NB4 (cell line): ENCODE measurements around the gene ZNF432.
"Not testable (repeated sequence)": the region's sequence is repeated elsewhere in the genome, so short reads cannot be mapped to it uniquely, and the experiment has no call there.

Source experiments
- DNase-seq: peaks from one replicate; pipeline ENCODE4 v3.0.0; 2010; ENCODE audit warnings: low read depth
- H3K4me3 ChIP-seq: one replicate; pipeline ENCODE4 v1.5.1; 2011; ENCODE audit warnings: mild to moderate bottlenecking, low read depth, low read length, moderate library complexity
- MYC ChIP-seq: IDR thresholded peaks from 2 replicates; pipeline ENCODE4 v1.6.1; 2011; ENCODE audit warnings: low read depth, low read length
- POLR2A ChIP-seq: IDR thresholded peaks from 2 replicates; pipeline ENCODE4 v1.6.1; 2011; ENCODE audit warnings: mild to moderate bottlenecking; ENCODE audit not compliant: insufficient read length; ENCODE audit errors: extremely low read depth
- TF ChIP-seq, protein P1 (sequence below): IDR thresholded peaks from 2 replicates; pipeline ENCODE4 v1.6.1; 2011; ENCODE audit warnings: low read depth, low read length
- TF ChIP-seq, protein P2 (sequence below): IDR thresholded peaks from one replicate; pipeline ENCODE4 v1.5.1; 2012; ENCODE audit warnings: low read depth, low read length

Gene ZNF432

DNA sequence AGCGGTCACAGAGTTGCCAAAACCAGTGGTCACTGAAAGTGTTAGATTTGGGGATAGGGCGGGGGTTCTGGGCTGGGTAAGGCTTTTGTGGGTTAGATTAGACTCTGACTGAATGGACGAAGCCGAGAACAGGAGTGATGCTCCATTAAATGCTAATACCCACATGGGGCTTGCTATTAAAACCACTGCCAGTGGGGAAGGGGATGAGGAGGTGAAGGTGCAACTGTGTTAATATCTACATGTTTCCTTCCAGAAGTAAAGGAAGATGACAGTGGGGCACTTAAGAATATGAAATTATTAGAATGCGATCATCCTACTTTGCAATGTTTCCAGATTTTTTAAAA is 19.9 kb downstream of the ZNF432 start:
- peak overlapping the region; percentile 94 for H3K4me3 ChIP-seq
- DNase-seq: no peak
- TF ChIP-seq, protein P1, sequence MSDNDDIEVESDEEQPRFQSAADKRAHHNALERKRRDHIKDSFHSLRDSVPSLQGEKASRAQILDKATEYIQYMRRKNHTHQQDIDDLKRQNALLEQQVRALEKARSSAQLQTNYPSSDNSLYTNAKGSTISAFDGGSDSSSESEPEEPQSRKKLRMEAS: no peak
- TF ChIP-seq, protein P2, sequence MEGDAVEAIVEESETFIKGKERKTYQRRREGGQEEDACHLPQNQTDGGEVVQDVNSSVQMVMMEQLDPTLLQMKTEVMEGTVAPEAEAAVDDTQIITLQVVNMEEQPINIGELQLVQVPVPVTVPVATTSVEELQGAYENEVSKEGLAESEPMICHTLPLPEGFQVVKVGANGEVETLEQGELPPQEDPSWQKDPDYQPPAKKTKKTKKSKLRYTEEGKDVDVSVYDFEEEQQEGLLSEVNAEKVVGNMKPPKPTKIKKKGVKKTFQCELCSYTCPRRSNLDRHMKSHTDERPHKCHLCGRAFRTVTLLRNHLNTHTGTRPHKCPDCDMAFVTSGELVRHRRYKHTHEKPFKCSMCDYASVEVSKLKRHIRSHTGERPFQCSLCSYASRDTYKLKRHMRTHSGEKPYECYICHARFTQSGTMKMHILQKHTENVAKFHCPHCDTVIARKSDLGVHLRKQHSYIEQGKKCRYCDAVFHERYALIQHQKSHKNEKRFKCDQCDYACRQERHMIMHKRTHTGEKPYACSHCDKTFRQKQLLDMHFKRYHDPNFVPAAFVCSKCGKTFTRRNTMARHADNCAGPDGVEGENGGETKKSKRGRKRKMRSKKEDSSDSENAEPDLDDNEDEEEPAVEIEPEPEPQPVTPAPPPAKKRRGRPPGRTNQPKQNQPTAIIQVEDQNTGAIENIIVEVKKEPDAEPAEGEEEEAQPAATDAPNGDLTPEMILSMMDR: no peak
- TF ChIP-seq MYC: no peak
- no peak for TF ChIP-seq POLR2A

DNA sequence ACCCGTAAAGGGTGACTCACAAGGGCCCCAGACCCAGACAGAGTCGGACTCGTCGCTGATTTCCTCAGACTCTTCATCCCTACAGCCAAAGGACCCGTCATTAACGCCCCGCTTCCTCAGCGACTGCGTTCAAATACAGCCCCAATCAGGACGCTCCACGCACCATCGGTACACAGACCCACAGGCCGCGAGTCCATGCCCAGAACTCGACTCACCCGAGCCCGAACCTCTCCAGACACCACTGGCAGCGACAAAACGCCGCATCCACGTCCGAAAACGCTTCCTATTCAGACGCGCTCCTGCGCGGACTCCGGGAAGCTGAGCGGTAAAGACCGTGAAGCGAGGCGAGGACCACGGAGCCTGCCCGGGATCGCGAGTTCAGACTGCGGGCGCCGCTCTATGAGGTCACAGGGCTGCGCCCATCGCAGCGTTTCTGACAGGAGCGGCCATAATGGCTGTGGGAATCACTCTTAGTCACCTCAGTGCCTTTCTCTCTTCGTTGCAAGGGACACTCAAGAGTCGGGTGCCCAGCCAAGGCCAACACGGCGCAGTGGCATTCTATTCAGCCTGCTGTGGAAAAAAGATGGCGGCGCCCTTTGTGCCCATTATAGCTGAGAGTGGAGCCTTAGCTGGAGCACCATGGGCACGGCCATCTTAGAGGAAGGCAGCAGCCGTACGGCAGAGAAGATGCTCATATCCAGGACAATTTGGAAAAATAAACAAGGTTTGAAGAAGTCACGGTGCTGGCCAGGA is 20.4 kb downstream of the ZNF432 start, which contains the start of gene ZNF614:
TSS of gene ZNF614 (minus strand) at position 353 of the 753 bp plus-strand sequence. CDS start 2,634 bp downstream, outside the sequence.
- H3K4me3 ChIP-seq: peak within 1 kb of the TSS; percentile 94
- DNase-seq: peak; percentile 92
- TF ChIP-seq, protein P2: no peak
- peak; percentile 76 for TF ChIP-seq POLR2A
- peak; percentile 7; the same call in 1 of the 2 replicates for TF ChIP-seq MYC
- TF ChIP-seq, protein P1: peak; percentile 46; the same call in 1 of the 2 replicates

DNA sequence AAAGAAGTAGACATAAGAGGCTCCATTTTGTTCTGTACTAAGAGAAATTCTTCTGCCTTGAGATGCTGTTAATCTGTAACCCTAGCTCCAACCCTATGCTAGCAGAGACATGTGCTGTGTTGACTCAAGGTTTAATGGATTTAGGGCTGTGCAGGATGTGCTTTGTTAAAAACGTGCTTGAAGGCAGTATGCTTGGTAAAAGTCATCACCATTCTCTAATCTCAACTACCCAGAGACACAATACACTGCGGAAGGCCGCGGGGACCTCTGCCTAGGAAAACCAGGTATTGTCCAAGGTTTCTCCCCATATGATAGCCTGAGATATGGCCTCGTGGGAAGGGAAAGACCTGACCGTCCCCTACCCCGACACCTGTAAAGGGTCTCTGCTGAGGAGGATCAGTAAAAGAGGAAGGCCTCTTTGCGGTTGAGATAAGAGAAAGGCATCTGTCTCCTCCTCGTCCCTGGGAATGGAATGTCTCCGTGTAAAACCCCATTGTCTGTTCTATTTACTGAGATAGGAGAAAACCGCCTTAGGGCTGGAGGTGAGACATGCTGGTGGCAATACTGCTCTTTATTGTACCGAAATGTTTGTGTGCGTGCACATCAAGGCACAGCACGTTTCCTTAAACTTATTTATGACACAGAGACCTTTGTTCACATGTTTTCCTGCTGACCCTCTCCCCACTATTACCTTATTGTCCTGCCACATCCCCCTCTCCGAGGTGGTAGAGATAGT is 22.2 kb downstream of the ZNF432 start:
- DNase-seq: not testable (repeated sequence)
- peak overlapping the region; percentile 94 for H3K4me3 ChIP-seq

DNA sequence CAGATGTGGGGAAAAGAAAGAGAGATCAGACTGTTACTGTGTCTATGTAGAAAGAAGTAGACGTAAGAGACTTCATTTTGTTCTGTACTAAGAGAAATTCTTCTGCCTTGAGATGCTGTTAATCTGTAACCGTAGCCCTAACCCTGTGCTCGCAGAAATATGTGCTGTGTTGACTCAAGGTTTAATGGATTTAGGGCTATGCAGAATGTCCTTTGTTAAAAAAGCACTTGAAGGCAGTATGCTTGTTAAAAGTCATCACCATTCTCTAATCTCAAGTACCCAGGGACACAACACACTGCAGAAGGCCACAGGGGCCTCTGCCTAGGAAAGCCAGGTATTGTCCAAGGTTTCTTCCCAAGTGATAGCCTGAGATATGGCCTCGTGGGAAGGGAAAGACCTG is 24.2 kb downstream of the ZNF432 start:
- not testable (repeated sequence) for DNase-seq, H3K4me3 ChIP-seq

DNA sequence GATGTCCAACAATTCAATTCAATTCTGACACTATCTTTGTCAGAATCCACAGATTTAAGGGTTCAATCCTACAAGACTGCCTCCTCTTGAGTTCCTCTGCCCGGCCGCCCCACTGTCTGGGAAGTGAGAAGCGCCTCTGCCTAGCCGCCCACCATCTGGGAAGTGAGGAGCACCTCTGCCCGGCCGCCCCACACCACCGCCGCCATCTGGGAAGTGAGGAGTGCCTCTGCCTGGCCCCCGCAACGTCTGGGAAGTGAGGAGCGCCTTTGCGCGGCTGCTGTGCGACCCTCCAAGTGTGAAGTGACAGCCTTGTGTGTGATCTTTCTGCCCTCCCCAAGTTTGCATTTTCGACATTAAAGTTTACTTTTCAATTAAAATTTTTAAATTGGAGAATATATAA is 26.4 kb downstream of the ZNF432 start:
- TF ChIP-seq, protein P2: no peak
- TF ChIP-seq, protein P1: no peak
- TF ChIP-seq MYC (no peak), POLR2A (no peak)
- no peak overlapping the region for H3K4me3 ChIP-seq
- DNase-seq: no peak

DNA sequence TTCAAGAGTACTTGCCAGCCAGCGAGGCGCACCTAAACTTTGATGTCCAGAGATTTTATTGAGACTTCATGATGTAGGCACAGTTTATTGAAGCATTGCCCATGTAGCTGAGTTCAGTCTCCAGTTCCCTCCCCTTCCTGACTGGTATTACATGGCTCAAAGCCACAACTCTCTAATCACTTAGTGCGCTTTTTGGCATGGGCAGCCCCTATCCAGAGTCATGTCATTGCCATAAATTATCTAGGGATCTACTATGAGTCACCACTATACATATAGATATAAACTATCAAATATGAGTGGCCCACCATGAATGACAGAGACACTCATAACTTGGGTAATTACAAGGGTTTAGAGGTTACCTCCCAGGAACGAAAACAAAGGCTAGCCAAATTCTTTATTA is 28.1 kb downstream of the ZNF432 start:
- no peak for DNase-seq
- no peak overlapping the region for H3K4me3 ChIP-seq
- TF ChIP-seq POLR2A: no peak
- TF ChIP-seq, protein P1: no peak
- TF ChIP-seq MYC: no peak
- TF ChIP-seq, protein P2: no peak

DNA sequence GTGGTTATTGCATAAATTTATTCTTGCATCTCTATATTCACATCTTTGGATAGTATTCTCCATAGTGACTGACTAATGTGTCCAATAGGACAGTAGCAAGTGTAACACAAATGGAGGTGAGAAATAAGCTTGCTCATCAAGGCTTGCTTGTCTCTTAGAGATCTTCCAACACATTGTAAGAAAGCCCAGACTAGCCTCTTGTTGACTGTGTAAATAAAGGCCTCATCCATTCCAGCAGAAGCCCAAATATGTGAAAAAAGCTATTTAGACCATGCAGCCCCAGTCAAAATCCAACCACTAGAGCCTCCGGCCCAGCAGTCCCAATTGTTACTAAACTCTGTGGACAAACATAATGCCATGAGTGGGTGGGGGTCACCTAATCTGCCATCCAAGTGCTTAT is 38.0 kb downstream of the ZNF432 start:
- no peak for DNase-seq
- no peak for TF ChIP-seq POLR2A
- no peak for TF ChIP-seq MYC
- TF ChIP-seq, protein P1: no peak
- no peak overlapping the region for H3K4me3 ChIP-seq
